ENCODE results near the gene SPR.

- TF ChIP-seq, protein P1, sequence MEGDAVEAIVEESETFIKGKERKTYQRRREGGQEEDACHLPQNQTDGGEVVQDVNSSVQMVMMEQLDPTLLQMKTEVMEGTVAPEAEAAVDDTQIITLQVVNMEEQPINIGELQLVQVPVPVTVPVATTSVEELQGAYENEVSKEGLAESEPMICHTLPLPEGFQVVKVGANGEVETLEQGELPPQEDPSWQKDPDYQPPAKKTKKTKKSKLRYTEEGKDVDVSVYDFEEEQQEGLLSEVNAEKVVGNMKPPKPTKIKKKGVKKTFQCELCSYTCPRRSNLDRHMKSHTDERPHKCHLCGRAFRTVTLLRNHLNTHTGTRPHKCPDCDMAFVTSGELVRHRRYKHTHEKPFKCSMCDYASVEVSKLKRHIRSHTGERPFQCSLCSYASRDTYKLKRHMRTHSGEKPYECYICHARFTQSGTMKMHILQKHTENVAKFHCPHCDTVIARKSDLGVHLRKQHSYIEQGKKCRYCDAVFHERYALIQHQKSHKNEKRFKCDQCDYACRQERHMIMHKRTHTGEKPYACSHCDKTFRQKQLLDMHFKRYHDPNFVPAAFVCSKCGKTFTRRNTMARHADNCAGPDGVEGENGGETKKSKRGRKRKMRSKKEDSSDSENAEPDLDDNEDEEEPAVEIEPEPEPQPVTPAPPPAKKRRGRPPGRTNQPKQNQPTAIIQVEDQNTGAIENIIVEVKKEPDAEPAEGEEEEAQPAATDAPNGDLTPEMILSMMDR (IDR thresholded peaks at IDR 0.05; ENCODE audit: low read depth, low read length) = no peak
- no peak for TF ChIP-seq EZH2phosphoT487 (IDR thresholded peaks at IDR 0.05; ENCODE audit: low read depth)
Observed at GRCh38 chr2:72931280-72931910, 44.2 kb downstream of the SPR start.

Measured in OCI-LY3 (cell line).